Measurements from ENCODE around the gene CACNA2D3. TPM values are rescaled to one million over a fixed set of nuclear protein-coding genes. Genes with fewer than 3 reads are reported as not detected.

The CACNA2D3 gene
- polyA plus RNA-seq, 2 of the 4 experiments (the other 2 are of a cell fraction): 0.04 to 0.05 TPM

DNA sequence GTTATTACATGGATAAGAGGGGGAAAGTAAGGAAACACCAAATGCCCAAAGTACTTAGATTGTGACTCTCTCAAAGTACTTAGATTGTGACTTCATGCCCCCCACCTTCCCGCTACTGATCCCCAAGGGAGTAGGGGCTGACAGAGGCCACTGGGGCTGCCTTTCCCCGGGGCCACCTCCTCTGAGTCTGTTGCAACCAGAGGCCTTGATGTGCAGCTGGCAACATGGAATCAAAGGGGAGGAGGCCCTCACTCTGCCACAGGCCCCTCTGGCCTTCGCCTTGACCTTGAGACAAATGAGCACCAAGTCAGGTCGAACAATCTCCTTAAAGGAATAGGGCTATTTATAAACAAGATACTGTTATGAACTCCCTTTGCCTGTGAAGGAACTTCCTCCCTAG, 743.0 kb downstream of the CACNA2D3 start:
- ATAC-seq (no peak), DNase-seq (ENCODE audit: low read depth in 1 of 2, low spot score in 1 of 2) (no peak), FAIRE-seq (no peak)
- Histone ChIP-seq H3K9me3 (no peaks in the 10 kb centered on the region), H3K4me2 (no peak overlapping the region), H3K4me3 (no peak overlapping the region), H3K27ac (no peak overlapping the region), H3K4me1 (no peaks in the 10 kb centered on the region)
- POLR2A ChIA-PET: no interaction called here
- WGBS (ENCODE audit: missing lambda C conversion rate): 28% methylated on average over 3 of the region's 4 CpGs
- TF ChIP-seq HEYL (CRISPR knock-in tag; IDR thresholded peaks at IDR 0.05) (no peak), EHMT2 (IDR thresholded peaks at IDR 0.05; ENCODE audit: low read depth) (no peak), ZSCAN20 (CRISPR knock-in tag; IDR thresholded peaks at IDR 0.05) (no peak), USF2 (IDR thresholded peaks at IDR 0.05) (no peak), MAZ (IDR thresholded peaks at IDR 0.05; ENCODE audit: borderline replicate concordance, low read depth, low read length) (no peak), HOXB13 (CRISPR knock-in tag; IDR thresholded peaks at IDR 0.05; ENCODE audit: low read depth) (no peak), NR3C1 (IDR thresholded peaks at IDR 0.05) (no peak), CTCF (IDR thresholded peaks at IDR 0.05) (no peak), SMC3 (IDR thresholded peaks at IDR 0.05) (no peak), PHF8 (IDR thresholded peaks at IDR 0.05; ENCODE audit: borderline replicate concordance, low read depth) (no peak)
- TF ChIP-seq, protein P1, sequence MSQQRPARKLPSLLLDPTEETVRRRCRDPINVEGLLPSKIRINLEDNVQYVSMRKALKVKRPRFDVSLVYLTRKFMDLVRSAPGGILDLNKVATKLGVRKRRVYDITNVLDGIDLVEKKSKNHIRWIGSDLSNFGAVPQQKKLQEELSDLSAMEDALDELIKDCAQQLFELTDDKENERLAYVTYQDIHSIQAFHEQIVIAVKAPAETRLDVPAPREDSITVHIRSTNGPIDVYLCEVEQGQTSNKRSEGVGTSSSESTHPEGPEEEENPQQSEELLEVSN (IDR thresholded peaks at IDR 0.05; ENCODE audit: borderline replicate concordance, low read depth): no peak
- TF ChIP-seq, protein P2, sequence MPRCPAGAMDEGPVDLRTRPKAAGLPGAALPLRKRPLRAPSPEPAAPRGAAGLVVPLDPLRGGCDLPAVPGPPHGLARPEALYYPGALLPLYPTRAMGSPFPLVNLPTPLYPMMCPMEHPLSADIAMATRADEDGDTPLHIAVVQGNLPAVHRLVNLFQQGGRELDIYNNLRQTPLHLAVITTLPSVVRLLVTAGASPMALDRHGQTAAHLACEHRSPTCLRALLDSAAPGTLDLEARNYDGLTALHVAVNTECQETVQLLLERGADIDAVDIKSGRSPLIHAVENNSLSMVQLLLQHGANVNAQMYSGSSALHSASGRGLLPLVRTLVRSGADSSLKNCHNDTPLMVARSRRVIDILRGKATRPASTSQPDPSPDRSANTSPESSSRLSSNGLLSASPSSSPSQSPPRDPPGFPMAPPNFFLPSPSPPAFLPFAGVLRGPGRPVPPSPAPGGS (IDR thresholded peaks at IDR 0.05): no peak
- CTCF ChIA-PET: interaction anchor here (0.6 to 1.3 kb wide), 3 partner anchors 71 to 926 kb away, joined by 3 read pairs; no protein-coding TSS in a partner anchor

GRCh38 chr3:54866251-54866650, 743.9 kb downstream of the CACNA2D3 start:
- DNase-seq (ENCODE audit: low read depth in 1 of 2, low spot score in 1 of 2) (no peak), ATAC-seq (no peak), FAIRE-seq (no peak)
- 16% methylated on average over 4 of the region's 4 CpGs for WGBS (ENCODE audit: missing lambda C conversion rate)
- Histone ChIP-seq H3K4me1 (no peaks in the 10 kb centered on the region), H3K27ac (no peak overlapping the region), H3K9me3 (no peaks in the 10 kb centered on the region), H3K4me2 (no peak overlapping the region), H3K4me3 (no peak overlapping the region)
- ChIA-PET CTCF (interaction anchor here (1.3 kb wide), 2 partner anchors 310 to 927 kb away, joined by 3 read pairs; no protein-coding TSS in a partner anchor), POLR2A (no interaction called here)
- no peak for TF ChIP-seq GATA3 (IDR thresholded peaks at IDR 0.05; ENCODE audit: borderline replicate concordance)
- TF ChIP-seq, protein P3, sequence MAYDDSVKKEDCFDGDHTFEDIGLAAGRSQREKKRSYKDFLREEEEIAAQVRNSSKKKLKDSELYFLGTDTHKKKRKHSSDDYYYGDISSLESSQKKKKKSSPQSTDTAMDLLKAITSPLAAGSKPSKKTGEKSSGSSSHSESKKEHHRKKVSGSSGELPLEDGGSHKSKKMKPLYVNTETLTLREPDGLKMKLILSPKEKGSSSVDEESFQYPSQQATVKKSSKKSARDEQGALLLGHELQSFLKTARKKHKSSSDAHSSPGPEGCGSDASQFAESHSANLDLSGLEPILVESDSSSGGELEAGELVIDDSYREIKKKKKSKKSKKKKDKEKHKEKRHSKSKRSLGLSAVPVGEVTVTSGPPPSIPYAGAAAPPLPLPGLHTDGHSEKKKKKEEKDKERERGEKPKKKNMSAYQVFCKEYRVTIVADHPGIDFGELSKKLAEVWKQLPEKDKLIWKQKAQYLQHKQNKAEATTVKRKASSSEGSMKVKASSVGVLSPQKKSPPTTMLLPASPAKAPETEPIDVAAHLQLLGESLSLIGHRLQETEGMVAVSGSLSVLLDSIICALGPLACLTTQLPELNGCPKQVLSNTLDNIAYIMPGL (CRISPR knock-in tag; IDR thresholded peaks at IDR 0.05; ENCODE audit: borderline replicate concordance): no peak
- no peak for TF ChIP-seq KDM5A (IDR thresholded peaks at IDR 0.05)
- TF ChIP-seq TP53 (CRISPR knock-in tag; IDR thresholded peaks at IDR 0.05): no peak
- no peak for TF ChIP-seq RNF2 (IDR thresholded peaks at IDR 0.05; ENCODE audit: borderline replicate concordance, low read depth)
- no peak for TF ChIP-seq HOXA7 (CRISPR knock-in tag; IDR thresholded peaks at IDR 0.05)
- no peak for TF ChIP-seq MAFK (IDR thresholded peaks at IDR 0.05; ENCODE audit: partially characterized antibody)
- no peak for TF ChIP-seq HDAC2 (IDR thresholded peaks at IDR 0.05)
- TF ChIP-seq HES2 (IDR thresholded peaks at IDR 0.05): no peak
- TF ChIP-seq, protein P2 (IDR thresholded peaks at IDR 0.05): no peak
- TF ChIP-seq MYC (IDR thresholded peaks at IDR 0.05; ENCODE audit: borderline replicate concordance, low read length): no peak
- no peak for TF ChIP-seq HEYL (CRISPR knock-in tag; IDR thresholded peaks at IDR 0.05)
- TF ChIP-seq NPAS2 (CRISPR knock-in tag; IDR thresholded peaks at IDR 0.05; ENCODE audit: borderline replicate concordance): no peak

Data from A549 (cell line).